Stimulated activated CD8-positive, alpha-beta memory T cell treated with anti-CD3 and anti-CD28 coated beads, Interleukin-4, amount 100 ng/mL, for 48 hours (primary cell): ENCODE results near the gene TIMM44.

Experiments
- DNase-seq: peaks from one replicate; pipeline ENCODE4 v3.0.0-alpha.2; 2020

TIMM44 gene

DNA sequence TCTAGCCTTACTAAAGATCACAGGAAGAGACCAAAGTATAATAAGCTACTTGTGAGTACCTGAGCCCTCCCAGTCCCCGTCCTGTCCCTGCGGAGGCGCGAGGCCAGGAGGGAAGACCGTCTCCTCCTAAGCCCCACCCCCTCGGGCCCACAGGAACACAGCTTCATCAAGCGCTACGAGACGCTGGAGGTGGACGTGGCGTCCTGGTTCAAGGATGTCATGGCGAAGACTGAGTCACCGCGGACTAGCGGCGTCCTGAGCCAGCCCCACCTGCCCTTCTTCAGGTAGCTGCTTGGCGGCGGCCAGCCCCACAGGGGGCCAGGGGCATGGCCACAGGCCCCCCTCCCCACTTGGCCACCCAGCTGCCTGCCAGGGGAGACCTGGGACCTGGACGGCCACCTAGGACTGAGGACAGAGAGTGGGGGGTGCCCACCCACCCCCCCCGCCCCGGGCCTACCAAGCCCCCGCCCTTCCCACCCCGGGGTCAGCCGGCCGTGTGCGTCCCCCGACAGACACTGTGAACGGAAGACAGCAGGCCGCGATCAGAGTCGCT, 31.2 kb downstream of the TIMM44 start:
- no peak for DNase-seq

DNA sequence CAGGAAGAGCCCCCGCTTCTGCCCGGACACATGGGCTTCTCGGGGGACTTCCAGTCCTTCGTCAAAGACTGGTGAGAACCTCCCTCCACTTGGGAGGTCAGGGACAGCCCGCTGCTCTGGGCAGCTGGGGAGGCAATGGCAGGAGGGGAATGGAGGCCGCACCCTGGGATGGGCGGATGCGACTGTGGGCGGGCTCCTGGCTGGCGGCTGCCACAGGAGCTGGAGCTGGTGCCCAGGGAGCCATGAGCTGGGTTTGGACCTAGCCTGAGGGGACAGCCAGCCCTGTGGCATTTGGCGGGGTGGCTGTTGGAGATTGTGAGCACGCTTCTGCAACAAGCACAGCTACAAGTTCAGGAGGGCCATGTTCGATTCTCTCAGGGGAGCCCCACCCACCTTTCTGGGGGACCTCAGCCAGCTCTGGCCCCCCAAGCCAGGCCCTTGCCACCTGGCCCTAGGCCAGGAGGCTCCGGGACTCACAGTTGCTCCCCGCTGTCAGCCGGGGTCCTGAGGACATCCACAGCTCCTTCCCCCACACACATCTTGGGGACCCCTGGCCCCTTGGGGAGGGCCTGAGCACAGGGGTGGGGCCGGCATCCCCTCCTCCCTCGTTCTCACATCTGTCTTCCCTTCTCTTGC, 31.8 kb downstream of the TIMM44 start:
- no peak for DNase-seq

DNA sequence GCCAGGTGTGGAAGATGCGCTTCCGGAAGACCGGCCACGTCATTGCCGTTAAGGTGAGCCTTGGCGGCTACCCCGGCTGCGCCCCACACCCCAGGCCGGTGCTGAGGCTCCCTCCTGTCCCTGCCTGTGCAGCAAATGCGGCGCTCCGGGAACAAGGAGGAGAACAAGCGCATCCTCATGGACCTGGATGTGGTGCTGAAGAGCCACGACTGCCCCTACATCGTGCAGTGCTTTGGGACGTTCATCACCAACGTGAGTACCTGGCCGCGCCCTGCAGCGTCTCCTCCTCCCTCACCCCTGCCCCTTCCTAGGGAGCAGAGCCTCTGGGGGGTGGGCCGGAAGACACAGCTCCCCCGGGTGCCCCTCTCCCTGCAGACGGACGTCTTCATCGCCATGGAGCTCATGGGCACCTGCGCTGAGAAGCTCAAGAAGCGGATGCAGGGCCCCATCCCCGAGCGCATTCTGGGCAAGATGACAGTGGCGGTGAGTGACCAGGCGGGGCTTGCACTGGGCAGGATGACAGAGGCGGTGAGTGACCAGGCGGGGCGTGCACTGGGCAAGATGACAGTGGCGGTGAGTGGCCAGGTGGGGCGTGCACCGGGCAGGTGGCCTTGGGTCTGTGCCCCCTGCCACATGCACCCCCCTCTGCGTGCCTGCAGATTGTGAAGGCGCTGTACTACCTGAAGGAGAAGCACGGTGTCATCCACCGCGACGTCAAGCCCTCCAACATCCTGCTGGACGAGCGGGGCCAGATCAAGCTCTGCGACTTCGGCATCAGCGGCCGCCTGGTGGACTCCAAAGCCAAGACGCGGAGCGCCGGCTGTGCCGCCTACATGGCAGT, 32.9 kb downstream of the TIMM44 start:
- DNase-seq, result no peak

DNA sequence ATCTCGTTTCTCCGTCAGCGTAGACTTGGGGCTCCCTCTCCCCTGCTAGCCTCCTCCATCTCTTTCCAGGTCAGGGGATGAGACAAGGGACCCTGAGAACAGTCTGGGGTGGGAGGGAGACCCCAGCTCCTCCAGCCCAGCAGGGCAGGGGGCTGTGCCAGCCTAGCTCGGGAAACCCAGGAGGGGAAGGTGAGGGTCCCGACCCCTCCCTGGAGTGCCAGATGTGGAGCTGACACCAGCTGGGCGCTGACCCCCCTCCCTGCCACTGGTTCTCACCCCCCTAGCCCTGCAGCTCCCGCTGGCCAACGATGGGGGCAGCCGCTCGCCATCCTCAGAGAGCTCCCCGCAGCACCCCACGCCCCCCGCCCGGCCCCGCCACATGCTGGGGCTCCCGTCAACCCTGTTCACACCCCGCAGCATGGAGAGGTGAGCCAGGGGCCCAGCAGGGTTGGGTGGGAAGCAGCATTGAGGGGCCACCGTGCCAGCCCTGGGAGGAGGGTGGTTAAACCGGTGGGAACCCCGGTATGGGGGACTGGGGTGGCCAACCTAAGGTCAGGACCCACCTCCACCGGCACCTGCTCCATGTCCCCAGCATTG, 33.9 kb downstream of the TIMM44 start:
- DNase-seq, result no peak

DNA sequence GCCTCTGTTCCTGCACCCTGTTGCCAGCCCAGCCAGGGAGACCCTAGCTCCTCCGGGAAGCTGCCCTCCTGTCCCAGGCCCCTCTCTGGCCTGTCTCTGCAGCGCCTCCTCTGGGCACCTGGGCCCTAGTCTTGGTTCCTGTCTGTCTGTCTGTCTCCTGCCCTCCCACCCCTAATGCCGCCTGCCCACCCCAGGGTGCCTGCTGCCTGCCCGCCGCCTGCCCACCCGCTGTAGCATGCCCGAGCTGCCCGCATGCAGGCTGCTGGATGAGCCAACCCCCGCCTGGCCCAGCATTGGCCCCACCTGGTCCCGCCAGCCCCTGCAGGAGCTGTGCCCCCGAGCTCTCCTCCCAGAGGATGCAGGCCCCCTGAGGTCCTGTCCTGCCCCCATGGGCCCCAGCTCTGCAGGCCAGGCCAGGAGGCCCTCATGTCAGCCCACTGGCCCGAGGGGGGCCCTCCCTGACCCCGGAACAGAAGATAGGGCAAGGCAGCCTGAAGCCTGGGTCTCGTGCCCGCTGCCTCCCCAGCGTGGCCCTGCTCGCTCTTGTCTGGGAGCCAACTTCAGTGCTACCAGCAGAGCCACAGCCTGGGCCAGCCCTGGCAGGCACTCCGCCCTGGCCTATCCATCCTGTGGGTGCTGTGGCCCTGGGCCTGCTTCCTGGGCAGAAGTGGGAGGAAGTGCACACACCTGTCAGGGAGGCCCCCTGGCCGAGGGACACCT, 34.6 kb downstream of the TIMM44 start:
- no peak for DNase-seq

DNA sequence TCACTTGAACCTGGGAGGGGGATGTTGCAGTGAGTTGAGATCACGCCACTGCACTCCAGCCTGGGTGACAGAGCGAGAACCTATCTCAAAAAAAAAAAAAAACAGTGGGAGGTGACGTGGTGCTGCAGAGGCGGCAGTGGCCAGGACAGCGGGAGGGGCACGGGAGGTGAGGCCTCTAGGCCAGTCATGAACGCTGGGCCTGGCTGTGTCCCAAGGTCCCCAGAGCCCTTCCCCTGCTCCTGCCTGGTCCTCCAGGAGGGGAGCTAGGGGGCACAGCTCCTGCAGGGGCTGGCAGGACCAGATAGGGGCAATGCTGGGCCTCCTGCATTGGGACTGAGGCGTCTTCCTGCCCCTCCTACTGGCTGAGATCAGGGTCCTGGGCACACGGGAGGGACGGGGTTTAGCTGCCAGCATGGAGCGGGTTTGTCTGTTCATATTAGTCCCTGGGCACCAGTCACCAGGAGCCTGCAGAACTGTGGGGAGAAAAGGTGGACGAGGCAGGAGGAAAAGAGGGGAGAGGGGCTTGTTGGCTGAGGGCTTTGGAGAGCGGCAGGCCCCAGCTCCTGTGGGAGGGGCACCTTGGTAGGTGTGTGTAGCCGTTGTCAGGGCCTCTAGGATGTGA, 35.3 kb downstream of the TIMM44 start:
- DNase-seq, result no peak

DNA sequence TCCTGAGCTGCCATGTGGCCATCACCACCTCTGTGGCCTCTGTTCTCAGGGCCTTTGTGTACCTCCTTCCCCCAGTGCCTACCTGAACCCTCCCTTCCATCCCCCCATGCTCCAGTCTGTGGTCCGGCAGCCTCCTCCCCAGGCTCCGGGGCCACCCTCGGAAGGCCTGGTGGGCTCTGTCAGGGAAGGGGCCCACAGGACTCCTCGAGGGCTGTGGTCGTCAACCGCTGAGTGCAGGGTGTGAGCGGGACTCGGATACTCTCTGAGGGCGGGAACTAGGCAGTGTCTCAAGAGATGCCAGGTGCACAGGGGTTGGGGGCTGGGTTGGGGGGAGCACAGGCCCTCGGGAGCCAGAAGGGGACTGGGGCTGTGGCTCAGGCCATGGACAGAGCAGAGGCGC, 35.9 kb downstream of the TIMM44 start:
- DNase-seq, result no peak

DNA sequence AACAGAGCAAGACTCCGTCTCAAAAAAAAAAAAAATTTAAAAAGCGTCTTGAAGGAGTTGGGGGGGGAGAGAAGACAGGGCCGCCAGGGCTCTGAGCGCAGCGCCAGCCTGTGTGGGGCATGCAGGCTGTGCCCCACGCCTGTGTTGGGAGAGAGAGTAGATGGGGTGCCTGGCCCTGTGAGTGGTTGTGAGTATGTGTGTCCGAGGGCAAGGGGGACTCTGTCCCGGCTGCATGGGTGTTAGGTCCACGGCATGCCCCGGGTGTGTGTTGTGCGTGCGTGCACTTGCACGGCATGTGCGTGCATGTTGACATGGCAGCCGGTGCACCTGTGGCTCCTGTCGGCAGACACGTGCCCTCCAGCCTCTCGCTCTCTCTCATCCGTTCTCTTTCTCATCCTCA, 36.3 kb downstream of the TIMM44 start:
- DNase-seq, result no peak

DNA sequence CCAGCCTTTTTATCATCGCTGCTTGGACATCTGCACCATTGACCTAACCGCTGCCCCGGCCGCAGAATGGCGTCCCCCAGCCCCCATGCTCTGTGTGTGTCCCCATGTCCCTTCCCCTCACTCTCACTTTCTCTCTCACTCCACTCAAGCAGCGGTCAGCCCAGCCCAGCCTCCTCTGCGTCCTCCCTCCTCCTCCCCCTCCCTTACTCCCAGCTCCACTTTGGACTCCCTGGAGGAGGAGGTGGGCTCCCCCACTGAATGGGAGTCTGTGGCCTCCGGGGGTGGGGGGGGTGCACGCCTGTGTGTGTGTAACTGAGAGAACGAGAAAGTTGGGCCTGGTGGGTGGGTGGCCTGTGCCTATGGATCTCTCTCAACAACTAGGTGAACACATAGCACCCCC, 37.6 kb downstream of the TIMM44 start:
- no peak for DNase-seq

DNA sequence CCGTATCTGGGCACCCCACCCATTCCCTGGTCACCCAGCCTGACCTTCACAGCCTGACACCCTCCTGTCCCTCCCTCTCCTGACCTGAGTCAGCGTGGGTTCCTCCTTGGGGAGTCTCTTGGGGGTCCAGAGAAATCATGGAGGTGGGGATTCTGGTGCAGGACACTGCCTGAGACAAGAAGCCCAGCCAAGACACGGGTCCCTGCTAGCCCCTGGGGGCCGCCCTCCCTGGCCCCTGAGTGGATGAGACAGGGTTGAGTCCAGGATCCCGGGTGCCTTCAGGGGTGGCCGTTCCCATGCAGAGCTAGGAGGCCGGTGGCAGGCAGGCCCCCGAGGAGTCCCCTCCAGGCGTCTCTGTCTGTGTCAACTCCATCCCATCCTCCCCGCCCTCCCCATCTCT, 38.2 kb downstream of the TIMM44 start:
- no peak for DNase-seq

DNA sequence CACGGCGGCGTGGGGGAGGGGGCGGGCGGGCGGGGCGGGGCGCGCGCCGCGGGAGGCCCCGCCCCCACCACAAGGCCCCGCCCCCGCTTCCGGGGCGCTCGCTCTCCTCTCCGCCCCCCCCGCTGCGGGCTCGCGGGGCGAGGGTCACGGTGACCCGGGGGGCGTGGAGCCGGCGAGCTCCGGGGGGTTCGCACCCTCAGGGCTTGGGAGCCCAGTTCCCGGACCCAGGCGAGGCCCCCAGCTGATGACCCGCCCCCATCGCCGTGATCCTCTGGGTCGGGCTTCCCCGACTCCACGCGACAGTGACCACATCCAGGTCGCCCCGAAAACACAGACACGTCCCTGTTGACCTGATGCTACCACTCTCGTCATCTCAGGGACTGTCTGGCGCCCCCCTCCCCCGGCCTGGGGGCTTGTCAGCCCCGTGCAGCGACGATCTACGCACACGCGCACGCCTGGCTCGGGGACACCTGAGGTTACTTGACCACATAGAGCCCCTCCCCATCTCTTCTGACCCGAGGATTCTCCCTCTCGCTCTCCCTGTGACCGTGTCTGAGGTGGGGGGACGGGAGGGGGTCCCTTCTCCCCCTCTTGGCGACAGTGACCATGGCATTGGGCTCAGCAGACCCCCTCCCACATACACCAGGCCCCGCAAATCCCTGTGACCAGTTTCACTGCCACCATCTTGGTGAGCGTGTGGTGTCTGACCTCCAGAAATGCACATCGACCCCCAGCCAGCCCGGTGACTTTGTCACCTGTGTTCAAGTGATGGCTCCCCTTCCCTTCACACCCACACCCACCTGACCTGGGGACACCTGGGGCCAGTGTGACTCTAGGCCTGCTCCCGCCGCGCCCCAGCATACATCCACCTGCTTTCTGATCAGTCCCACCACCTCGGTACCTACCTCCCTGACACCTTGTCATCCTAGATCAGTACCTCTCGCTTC, 39.1 kb downstream of the TIMM44 start:
- DNase-seq, result peak; percentile 67

DNA sequence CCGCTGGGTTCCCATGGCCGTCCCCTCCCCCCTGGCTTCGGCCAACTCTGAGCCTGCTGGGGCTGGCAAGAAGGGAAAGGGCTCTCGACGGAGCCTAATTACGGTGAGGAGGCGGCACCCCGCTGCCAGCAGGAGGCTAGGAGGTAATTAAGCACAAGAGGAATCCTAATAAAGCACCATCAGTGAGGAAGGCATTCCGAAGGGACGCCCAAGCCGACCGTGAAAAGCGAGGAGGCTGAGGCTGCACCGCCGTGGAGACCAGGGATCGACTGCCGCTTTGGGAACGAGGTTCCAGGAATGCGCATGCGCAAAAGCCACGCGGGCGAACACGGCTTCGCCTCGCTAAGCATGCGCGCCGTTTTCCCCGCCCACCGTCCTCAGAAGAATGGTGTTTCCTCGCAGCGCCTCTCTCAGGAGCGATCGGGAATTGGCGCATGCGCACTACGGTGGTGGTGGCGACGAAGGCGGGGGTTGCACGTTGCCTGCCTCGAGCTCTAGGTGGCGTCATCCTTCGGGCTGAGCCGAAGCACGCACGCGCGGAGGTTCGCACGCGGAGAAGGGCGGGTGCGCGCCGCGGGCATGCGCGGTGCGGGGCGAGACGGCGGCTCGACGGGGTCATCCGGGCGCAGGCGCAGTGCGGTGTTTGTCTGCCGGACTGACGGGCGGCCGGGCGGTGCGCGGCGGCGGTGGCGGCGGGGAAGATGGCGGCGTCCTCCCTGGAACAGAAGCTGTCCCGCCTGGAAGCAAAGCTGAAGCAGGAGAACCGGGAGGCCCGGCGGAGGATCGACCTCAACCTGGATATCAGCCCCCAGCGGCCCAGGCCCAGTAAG, 40.0 kb downstream of the TIMM44 start, which contains the start of gene MAP2K7:
Gene MAP2K7 (plus strand): TSS at position 634 of the 830 bp plus-strand sequence. CDS start 68 bp downstream, at position 702.
- DNase-seq, result peak; percentile 100

DNA sequence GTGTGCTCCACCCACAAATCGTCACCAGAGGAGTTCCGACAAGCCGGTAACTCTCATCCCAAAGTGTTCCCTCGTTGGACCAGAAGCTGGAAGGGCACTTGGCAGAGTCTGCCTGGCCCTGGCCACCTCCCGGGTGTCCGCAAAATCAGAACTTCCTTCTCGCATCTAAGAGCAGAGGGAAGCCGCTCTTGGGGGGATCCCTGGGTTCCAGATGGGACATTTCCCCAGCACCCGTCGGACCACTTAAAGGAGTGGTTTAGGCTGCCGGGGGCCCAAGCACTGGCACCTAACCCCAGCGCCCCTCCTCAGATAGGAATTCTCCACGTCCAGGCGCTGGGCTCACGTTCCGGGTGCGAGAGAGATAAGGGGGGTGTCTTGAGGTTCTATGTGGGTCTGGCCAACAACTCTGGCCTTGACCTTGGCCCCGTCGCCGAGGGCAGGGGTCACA, 40.6 kb downstream of the TIMM44 start:
- no peak for DNase-seq

DNA sequence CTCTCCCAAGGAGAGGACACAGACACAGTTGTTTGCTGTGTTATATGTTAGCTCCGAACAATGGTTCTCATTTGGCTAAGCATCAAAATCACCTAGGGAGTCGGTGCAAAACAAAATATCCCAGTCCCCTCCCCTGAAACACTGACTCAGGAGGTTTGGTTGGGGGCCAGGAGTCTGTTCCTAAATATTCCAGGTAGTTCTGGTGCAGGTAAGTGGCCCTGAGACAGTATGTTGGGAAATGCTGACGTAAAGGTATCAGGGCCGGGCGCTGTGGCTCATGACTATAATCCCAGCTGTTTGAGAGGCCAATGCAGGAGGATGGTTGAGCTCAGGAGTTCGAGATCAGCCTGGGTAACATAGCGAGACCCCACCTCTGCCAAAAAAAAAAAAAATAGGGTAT, 42.1 kb downstream of the TIMM44 start:
- no peak for DNase-seq

DNA sequence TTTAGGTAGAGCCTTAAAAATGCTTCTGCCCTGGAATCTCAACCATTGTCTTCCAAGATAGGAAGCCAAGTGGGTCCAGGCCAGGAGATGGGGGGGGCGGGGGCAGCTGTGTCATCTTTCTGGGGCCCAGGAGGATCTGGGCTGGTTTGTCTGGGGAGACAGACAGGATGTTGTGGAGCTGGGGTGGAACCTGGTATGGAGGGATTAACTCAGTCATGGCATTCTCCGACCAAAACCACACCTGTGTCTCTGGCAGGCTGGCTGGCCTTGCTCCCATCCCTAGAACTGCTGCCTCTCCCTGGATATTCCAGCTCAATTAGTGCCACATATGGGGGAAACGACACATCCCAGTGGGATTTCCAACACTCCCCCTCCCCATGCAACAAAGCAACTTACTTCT, 42.5 kb downstream of the TIMM44 start:
- no peak for DNase-seq

DNA sequence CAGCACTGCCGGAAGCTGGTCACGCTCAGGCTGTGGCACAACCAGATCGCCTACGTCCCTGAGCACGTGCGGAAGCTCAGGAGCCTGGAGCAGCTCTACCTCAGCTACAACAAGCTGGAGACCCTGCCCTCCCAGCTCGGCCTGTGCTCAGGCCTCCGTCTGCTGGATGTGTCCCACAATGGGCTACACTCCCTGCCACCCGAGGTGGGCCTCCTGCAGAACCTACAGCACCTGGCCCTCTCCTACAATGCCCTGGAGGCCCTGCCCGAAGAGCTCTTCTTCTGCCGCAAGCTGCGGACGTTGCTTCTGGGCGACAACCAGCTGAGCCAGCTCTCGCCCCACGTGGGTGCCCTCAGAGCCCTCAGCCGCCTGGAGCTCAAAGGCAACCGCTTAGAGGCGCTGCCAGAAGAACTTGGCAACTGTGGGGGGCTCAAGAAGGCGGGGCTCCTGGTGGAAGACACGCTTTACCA, 43.0 kb downstream of the TIMM44 start:
- DNase-seq, result no peak

DNA sequence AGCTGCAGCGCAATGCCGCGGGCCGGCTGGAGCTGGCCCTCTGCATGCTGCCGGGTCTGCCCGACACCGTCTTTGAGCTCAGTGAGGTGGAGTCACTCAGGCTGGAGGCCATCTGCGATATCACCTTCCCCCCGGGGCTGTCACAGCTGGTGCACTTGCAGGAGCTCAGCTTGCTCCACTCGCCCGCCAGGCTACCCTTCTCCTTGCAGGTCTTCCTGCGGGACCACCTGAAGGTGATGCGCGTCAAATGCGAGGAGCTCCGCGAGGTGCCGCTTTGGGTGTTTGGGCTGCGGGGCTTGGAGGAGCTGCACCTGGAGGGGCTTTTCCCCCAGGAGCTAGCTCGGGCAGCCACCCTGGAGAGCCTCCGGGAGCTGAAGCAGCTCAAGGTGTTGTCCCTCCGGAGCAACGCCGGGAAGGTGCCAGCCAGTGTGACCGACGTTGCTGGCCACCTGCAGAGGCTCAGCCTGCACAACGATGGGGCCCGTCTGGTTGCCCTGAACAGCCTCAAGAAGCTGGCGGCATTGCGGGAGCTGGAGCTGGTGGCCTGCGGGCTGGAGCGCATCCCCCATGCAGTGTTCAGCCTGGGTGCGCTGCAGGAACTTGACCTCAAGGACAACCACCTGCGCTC, 43.6 kb downstream of the TIMM44 start:
- no peak for DNase-seq

DNA sequence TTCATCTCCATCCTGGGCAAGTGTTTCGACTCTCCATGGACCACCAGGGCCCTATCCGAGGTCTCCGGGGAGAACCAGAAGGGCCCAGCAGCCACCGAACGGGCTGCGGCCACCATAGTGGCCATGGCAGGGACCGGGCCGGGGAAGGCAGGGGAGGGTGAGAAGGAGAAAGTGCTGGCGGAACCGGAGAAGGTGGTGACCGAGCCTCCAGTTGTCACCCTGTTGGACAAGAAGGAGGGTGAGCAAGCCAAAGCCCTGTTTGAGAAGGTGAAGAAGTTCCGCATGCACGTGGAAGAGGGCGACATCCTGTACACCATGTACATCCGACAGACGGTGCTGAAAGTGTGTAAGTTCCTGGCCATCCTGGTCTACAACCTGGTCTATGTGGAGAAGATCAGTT, 44.5 kb downstream of the TIMM44 start:
- DNase-seq, result no peak

DNA sequence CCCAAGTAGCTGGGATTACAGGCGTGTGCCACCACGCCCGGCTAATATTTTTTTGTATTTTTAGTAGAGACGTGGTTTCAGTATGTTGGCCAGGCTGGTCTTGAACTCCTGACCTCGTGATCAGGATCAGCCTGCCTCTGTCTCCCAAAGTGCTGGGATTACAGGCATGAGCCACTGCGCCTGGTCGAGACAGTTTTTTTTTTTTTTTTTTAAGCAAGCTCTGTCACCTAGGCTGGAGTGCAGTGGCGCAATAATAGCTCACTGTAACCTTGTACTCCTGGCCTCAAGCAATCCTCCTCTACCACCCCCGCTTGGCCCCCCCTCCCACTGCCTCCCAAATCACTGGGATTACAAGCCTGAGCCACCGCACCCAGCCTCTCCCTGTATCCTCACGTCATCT, 46.2 kb downstream of the TIMM44 start:
- no peak for DNase-seq

DNA sequence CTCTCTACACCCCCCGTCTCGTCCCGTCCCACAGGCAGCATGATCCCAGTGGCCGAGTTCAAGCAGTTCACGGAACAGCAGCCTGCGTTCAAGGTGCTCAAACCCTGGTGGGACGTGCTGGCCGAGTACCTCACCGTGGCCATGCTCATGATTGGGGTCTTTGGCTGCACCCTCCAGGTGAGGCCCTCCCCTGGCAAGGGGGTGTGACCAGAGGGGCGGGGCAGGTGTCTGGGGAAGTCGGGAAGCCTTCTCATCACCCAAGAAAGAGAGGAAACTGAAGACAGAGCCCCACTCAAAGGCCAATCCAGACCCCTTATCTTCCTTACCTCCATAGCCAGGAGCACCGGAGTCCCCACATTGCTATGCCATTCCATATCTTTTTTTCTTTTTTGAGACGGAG, 47.9 kb downstream of the TIMM44 start:
- no peak for DNase-seq
